KMS-11 (cell line): ENCODE measurements around the gene TAMALIN.

ENCODE experiments used
- H2AFZ ChIP-seq: fragments of 200-600 bp; sonication (generic); 2 replicates; pipeline ENCODE4 v1.6.1; 2016; ENCODE audit warnings: antibody characterized with exemption, mixed run types, low read depth
- H3K27ac ChIP-seq: fragments of 200-600 bp; sonication (generic); 2 replicates; pipeline ENCODE4 v1.6.1; 2016; ENCODE audit warnings: mild to moderate bottlenecking, mixed run types
- H3K27me3 ChIP-seq: fragments of 200-600 bp; sonication (generic); 2 replicates; pipeline ENCODE4 v1.6.1; 2017; ENCODE audit warnings: mild to moderate bottlenecking, low read depth, mixed run types, moderate library complexity; ENCODE audit not compliant: insufficient read depth
- H3K36me3 ChIP-seq: fragments of 200-600 bp; sonication (generic); 2 replicates; pipeline ENCODE4 v1.6.1; 2017; ENCODE audit warnings: mild to moderate bottlenecking, mixed run types; ENCODE audit not compliant: insufficient read depth
- H3K4me1 ChIP-seq: fragments of 200-600 bp; sonication (generic); 2 replicates; pipeline ENCODE4 v1.6.1; 2016; ENCODE audit warnings: mild to moderate bottlenecking, low read depth, mixed run types; ENCODE audit not compliant: poor library complexity, severe bottlenecking
- H3K4me2 ChIP-seq: fragments of 200-600 bp; sonication (generic); 2 replicates; pipeline ENCODE4 v1.7.0; 2016; ENCODE audit warnings: mild to moderate bottlenecking, mixed run types
- H3K4me3 ChIP-seq: fragments of 200-600 bp; sonication (generic); IDR thresholded peaks from 2 replicates; pipeline ENCODE4 v1.6.1; 2017; ENCODE audit warnings: low read depth, low read length, mixed read lengths; ENCODE audit not compliant: insufficient read depth
- H3K79me2 ChIP-seq: fragments of 200-600 bp; sonication (generic); 2 replicates; pipeline ENCODE4 v1.6.1; 2016; ENCODE audit warnings: low read depth, mixed run types; ENCODE audit not compliant: insufficient read depth
- H3K9ac ChIP-seq: fragments of 200-600 bp; sonication (generic); 2 replicates; pipeline ENCODE4 v1.6.1; 2016; ENCODE audit warnings: mild to moderate bottlenecking, mixed run types
- H4K20me1 ChIP-seq: fragments of 200-600 bp; sonication (generic); 2 replicates; pipeline ENCODE4 v1.6.1; 2016; ENCODE audit warnings: mild to moderate bottlenecking, mixed run types; ENCODE audit not compliant: insufficient read depth
- TF ChIP-seq, protein P1 (sequence below): fragments of 200-600 bp; sonication (generic); conservative IDR thresholded peaks from 2 replicates; pipeline ENCODE4 v1.6.1; 2017; ENCODE audit warnings: low read depth, mild to moderate bottlenecking, antibody characterized with exemption, low read length, moderate library complexity, mixed read lengths

TAMALIN gene

DNA sequence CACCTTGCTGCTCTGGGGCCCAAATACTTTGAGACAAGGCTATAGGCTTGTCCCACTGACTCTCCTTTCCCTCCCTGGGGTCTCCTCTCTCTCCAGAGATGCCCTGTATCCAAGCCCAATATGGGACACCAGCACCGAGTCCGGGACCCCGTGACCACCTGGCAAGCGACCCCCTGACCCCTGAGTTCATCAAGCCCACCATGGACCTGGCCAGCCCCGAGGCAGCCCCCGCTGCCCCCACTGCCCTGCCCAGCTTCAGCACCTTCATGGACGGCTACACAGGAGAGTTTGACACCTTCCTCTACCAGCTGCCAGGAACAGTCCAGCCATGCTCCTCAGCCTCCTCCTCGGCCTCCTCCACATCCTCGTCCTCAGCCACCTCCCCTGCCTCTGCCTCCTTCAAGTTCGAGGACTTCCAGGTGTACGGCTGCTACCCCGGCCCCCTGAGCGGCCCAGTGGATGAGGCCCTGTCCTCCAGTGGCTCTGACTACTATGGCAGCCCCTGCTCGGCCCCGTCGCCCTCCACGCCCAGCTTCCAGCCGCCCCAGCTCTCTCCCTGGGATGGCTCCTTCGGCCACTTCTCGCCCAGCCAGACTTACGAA is 47.6 kb downstream of the TAMALIN start:
- no peak overlapping the region for H3K4me3 ChIP-seq
- peaks cover 20% of the 10 kb centered on the region for H3K4me1 ChIP-seq
- H3K27ac ChIP-seq, result no peak overlapping the region
- H3K9ac ChIP-seq, result no peak overlapping the region
- H3K36me3 ChIP-seq, result no peaks in the 10 kb centered on the region
- no peak overlapping the region for H2AFZ ChIP-seq
- no peaks in the 10 kb centered on the region for H4K20me1 ChIP-seq
- H3K79me2 ChIP-seq, result no peaks in the 10 kb centered on the region
- no peaks in the 10 kb centered on the region for H3K27me3 ChIP-seq
- TF ChIP-seq, protein P1, sequence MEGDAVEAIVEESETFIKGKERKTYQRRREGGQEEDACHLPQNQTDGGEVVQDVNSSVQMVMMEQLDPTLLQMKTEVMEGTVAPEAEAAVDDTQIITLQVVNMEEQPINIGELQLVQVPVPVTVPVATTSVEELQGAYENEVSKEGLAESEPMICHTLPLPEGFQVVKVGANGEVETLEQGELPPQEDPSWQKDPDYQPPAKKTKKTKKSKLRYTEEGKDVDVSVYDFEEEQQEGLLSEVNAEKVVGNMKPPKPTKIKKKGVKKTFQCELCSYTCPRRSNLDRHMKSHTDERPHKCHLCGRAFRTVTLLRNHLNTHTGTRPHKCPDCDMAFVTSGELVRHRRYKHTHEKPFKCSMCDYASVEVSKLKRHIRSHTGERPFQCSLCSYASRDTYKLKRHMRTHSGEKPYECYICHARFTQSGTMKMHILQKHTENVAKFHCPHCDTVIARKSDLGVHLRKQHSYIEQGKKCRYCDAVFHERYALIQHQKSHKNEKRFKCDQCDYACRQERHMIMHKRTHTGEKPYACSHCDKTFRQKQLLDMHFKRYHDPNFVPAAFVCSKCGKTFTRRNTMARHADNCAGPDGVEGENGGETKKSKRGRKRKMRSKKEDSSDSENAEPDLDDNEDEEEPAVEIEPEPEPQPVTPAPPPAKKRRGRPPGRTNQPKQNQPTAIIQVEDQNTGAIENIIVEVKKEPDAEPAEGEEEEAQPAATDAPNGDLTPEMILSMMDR, result no peak
- no peak overlapping the region for H3K4me2 ChIP-seq

DNA sequence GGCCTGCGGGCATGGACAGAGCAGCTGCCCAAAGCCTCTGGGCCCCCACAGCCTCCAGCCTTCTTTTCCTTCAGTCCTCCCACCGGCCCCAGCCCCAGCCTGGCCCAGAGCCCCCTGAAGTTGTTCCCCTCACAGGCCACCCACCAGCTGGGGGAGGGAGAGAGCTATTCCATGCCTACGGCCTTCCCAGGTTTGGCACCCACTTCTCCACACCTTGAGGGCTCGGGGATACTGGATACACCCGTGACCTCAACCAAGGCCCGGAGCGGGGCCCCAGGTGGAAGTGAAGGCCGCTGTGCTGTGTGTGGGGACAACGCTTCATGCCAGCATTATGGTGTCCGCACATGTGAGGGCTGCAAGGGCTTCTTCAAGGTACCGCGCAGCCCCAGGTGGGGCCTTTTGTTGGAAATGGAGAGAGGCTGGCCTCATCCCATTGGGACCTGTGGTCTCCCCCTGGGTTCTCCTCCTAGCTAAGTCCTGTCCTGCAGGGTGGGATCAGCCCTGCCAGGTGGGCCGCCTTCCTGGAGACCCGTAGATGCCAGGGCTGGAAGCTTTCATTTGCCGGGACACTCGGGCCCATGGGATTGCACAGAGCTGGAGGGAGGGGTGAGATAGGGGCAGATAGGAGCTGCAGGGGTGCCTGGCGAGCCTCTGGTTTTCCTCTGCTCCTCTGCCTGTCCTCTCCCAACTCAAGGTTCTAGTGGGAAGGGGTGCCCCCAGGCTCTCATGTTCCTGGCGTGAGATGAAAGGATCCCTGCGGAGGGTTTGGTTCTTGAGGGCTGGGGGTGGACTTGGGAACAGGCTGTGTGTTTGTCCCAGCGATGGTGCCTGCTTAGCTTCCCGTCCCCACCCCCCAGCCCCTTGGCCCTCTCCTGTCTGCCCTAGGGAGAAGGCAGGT is 48.3 kb downstream of the TAMALIN start:
- peaks cover 12% of the 10 kb centered on the region for H3K4me1 ChIP-seq
- H3K27ac ChIP-seq, result no peak overlapping the region
- no peaks in the 10 kb centered on the region for H3K36me3 ChIP-seq
- no peak overlapping the region for H3K9ac ChIP-seq
- TF ChIP-seq, protein P1, result no peak
- no peaks in the 10 kb centered on the region for H4K20me1 ChIP-seq
- no peaks in the 10 kb centered on the region for H3K27me3 ChIP-seq
- no peak overlapping the region for H3K4me3 ChIP-seq
- no peak overlapping the region for H3K4me2 ChIP-seq
- H3K79me2 ChIP-seq, result no peaks in the 10 kb centered on the region
- no peak overlapping the region for H2AFZ ChIP-seq

GRCh38 chr12:52055731-52056711 is 49.3 kb downstream of the TAMALIN start:
- H3K4me2 ChIP-seq, result no peak overlapping the region
- H3K4me1 ChIP-seq, result peaks cover 6% of the 10 kb centered on the region
- H3K9ac ChIP-seq, result no peak overlapping the region
- no peak overlapping the region for H2AFZ ChIP-seq
- H3K79me2 ChIP-seq, result no peaks in the 10 kb centered on the region
- H3K36me3 ChIP-seq, result no peaks in the 10 kb centered on the region
- no peak overlapping the region for H3K27ac ChIP-seq
- H3K27me3 ChIP-seq, result no peaks in the 10 kb centered on the region
- H3K4me3 ChIP-seq, result no peak overlapping the region
- TF ChIP-seq, protein P1, result no peak
- no peaks in the 10 kb centered on the region for H4K20me1 ChIP-seq
